Astrocyte (in vitro differentiated cells and primary cell): ENCODE measurements around the gene MAGI1.

ENCODE experiments used
- CTCF ChIP-seq: IDR thresholded peaks from 2 replicates; pipeline ENCODE4 v1.5.1; 2011; ENCODE audit warnings: low read depth, mild to moderate bottlenecking, inconsistent platforms, low read length, moderate library complexity; ENCODE audit not compliant: insufficient read depth
- EZH2 ChIP-seq: IDR thresholded peaks from 2 replicates; pipeline ENCODE4 v1.6.1; 2012; ENCODE audit warnings: mild to moderate bottlenecking, low read length, inconsistent platforms; ENCODE audit not compliant: insufficient read depth

DNA sequence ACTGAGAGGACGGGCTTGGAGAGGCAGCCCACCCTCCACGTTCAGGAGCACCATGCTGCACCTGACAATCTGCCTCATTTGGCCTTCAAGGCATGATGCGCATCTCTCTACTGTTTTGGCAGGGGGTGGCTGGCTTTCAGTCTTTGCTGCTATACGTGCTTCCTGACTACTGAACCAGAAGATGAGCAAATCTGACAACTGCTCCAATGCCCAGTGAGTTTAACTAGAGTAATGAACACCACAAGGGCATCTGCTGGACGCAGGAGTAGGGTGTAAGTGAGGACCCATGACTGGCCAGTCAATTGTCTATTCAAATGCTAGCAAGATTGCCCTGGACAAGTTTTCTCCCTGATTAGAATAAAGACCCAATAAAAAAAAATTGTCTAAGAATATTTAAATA lies 335.7 kb downstream of the MAGI1 start:
- TF ChIP-seq CTCF (no peak), EZH2 (no peak)
